HCT116 (cell line): ENCODE data around the gene USP50. TPM values are rescaled to one million over a fixed set of nuclear protein-coding genes. Genes with fewer than 3 reads are reported as not detected.

Experiments
- ATAC-seq: fragments of 200-7000 bp; cut with Tn5 transposase; 2 replicates; pipeline ENCODE4 v1.9.1; 2020; ENCODE audit warnings: mild to moderate bottlenecking, moderate library complexity
- BruUV-seq: library from RNA; stranded (reverse); fragments of 400-500 nt; replicated peaks from 2 replicates; lab custom pipeline; 2021; lab: Mats Ljungman, UMichigan
- CTCF ChIA-PET: fragments of 300-600 bp; sonication (Branson Sonifier 250); formaldehyde crosslinking; loops from one replicate; lab custom pipeline; 2021; ENCODE audit warnings: antibody characterized with exemption; lab: Charles Lee
- POLR2A ChIA-PET: fragments of 300-600, 350-600 bp; sonication (Branson Sonifier 250); formaldehyde crosslinking; loops from one replicate; lab custom pipeline; 2021; ENCODE audit warnings: antibody characterized with exemption; lab: Charles Lee
- RAD21 ChIA-PET, 2 experiments: fragments of 300-600 bp; sonication (Branson Sonifier 250); formaldehyde crosslinking; loops; one replicate each; lab custom pipeline; 2023; ENCODE audit warnings: low total read pairs in 2 of 2; ENCODE audit not compliant: uncharacterized antibody in 2 of 2, unreplicated experiment in 2 of 2, low non-redundant PET in 1 of 2; lab: Charles Lee
- DNase-seq: peaks from one replicate; pipeline ENCODE4 v3.0.0-alpha.2; 2010; ENCODE audit warnings: low read depth, low spot score
- H2AFZ ChIP-seq: fragments of 200-600 bp; shearing (Covaris generic), sonication (generic); 2 replicates; pipeline ENCODE4 v1.6.1; 2017; ENCODE audit warnings: low read depth, mixed run types, mixed read lengths, antibody characterized with exemption, low read length; ENCODE audit not compliant: poor library complexity, severe bottlenecking
- H3K27ac ChIP-seq: 2 replicates; pipeline ENCODE4 v1.5.1; 2012; ENCODE audit warnings: low read depth, low read length
- H3K27me3 ChIP-seq: fragments of 200-600 bp; sonication (generic); 2 replicates; pipeline ENCODE4 v1.6.1; 2016; ENCODE audit warnings: mixed run types, low read length, mixed read lengths; ENCODE audit not compliant: insufficient read depth
- H3K36me3 ChIP-seq, 2 experiments: fragments of 200-500 bp in 1 of 2; fragments of 200-600 bp in 1 of 2; sonication (Bioruptor generic) in 1 of 2; sonication (generic) in 1 of 2; 2 replicates each; pipeline versions ENCODE4 v1.5.1 to v1.6.1; 2014 to 2016; ENCODE audit warnings: low read length in 2 of 2, inconsistent platforms in 1 of 2, mixed read lengths in 1 of 2, mixed run types in 1 of 2; ENCODE audit not compliant: insufficient read depth in 2 of 2, control insufficient read depth in 1 of 2
- H3K4me1 ChIP-seq, 2 experiments: fragments of 200-600 bp in 1 of 2; sonication (generic) in 1 of 2; 2 replicates each; pipeline versions ENCODE4 v1.5.1 to v1.6.1; 2012 to 2017; ENCODE audit warnings: low read length in 2 of 2, inconsistent platforms in 1 of 2, mild to moderate bottlenecking in 1 of 2, mixed read lengths in 1 of 2, mixed run types in 1 of 2, moderate library complexity in 1 of 2; ENCODE audit not compliant: insufficient read depth in 2 of 2, control insufficient read depth in 1 of 2
- H3K4me2 ChIP-seq: fragments of 200-600 bp; sonication (generic); 2 replicates; pipeline ENCODE4 v1.6.1; 2017; ENCODE audit warnings: mixed run types, low read length, mixed read lengths
- H3K4me3 ChIP-seq, 2 experiments: fragments of 200-600 bp in 1 of 2; sonication (generic) in 1 of 2; replicated peaks in 1 of 2; 2 replicates each; pipeline ENCODE4 v1.5.1; 2011 to 2016; ENCODE audit warnings: low read length in 2 of 2, control low read depth in 1 of 2, low read depth in 1 of 2, mild to moderate bottlenecking in 1 of 2, mixed read lengths in 1 of 2, mixed run types in 1 of 2
- H3K79me2 ChIP-seq: fragments of 200-600 bp; sonication (generic); 2 replicates; pipeline ENCODE4 v1.6.1; 2017; ENCODE audit warnings: mild to moderate bottlenecking, mixed run types, low read length, moderate library complexity, mixed read lengths; ENCODE audit not compliant: insufficient read depth
- H3K9ac ChIP-seq: fragments of 200-600 bp; sonication (generic); 2 replicates; pipeline ENCODE4 v1.6.1; 2016; ENCODE audit warnings: low read length, mixed read lengths
- H3K9me2 ChIP-seq: fragments of 200-600 bp; sonication (generic), shearing (Covaris generic); 2 replicates; pipeline ENCODE4 v1.6.1; 2017; ENCODE audit warnings: mixed run types, mild to moderate bottlenecking, moderate library complexity; ENCODE audit not compliant: insufficient read depth
- H3K9me3 ChIP-seq, 2 experiments: fragments of 200-500 bp in 1 of 2; fragments of 200-600 bp in 1 of 2; sonication (Bioruptor generic) in 1 of 2; sonication (generic) in 1 of 2; 2 replicates each; pipeline ENCODE4 v1.6.1; 2014 to 2017; ENCODE audit warnings: low read length in 2 of 2, mixed read lengths in 2 of 2, inconsistent platforms in 1 of 2, low read depth in 1 of 2, mild to moderate bottlenecking in 1 of 2, mixed run types in 1 of 2, moderate library complexity in 1 of 2; ENCODE audit not compliant: control insufficient read depth in 1 of 2, insufficient read depth in 1 of 2
- H4K20me1 ChIP-seq: fragments of 200-600 bp; sonication (generic), shearing (Covaris generic); 2 replicates; pipeline ENCODE4 v1.6.1; 2017; ENCODE audit warnings: mixed run types, mild to moderate bottlenecking, moderate library complexity; ENCODE audit not compliant: insufficient read depth
- CBX3 ChIP-seq: IDR thresholded peaks from 2 replicates; pipeline ENCODE4 v1.6.1; 2012; ENCODE audit warnings: low read depth
- CEBPB ChIP-seq: IDR thresholded peaks from 2 replicates; pipeline ENCODE4 v1.6.1; 2012; ENCODE audit warnings: low read depth
- CTCF ChIP-seq, 3 experiments: fragments of 200-600 bp in 1 of 3; sonication (generic) in 1 of 3; IDR thresholded peaks in 2 of 3; conservative IDR thresholded peaks in 1 of 3; 2 replicates each; pipeline ENCODE4 v1.5.1; 2012 to 2017; ENCODE audit warnings: low read depth in 2 of 3, low read length in 2 of 3, antibody characterized with exemption in 1 of 3, borderline replicate concordance in 1 of 3, control low read depth in 1 of 3, mild to moderate bottlenecking in 1 of 3, mixed read lengths in 1 of 3, mixed run types in 1 of 3, moderate library complexity in 1 of 3; ENCODE audit not compliant: insufficient read depth in 1 of 3
- EZH2phosphoT487 ChIP-seq: fragments of 200-600 bp; IDR thresholded peaks from 2 replicates; pipeline ENCODE4 v1.6.1; 2018; ENCODE audit warnings: antibody characterized with exemption, borderline replicate concordance
- FOSL1 ChIP-seq: IDR thresholded peaks from 2 replicates; pipeline ENCODE4 v1.6.1; 2012; ENCODE audit warnings: low read depth
- JUND ChIP-seq: IDR thresholded peaks from 2 replicates; pipeline ENCODE4 v1.6.1; 2012
- POLR2AphosphoS5 ChIP-seq: IDR thresholded peaks from 2 replicates; pipeline ENCODE4 v1.6.1; 2011; ENCODE audit warnings: mild to moderate bottlenecking, low read depth, low read length, moderate library complexity
- RAD21 ChIP-seq: IDR thresholded peaks from 2 replicates; pipeline ENCODE4 v1.6.1; 2012; ENCODE audit warnings: low read depth, mild to moderate bottlenecking
- SIN3A ChIP-seq: IDR thresholded peaks from 2 replicates; pipeline ENCODE4 v1.6.1; 2012; ENCODE audit warnings: low read depth
- SP1 ChIP-seq: IDR thresholded peaks from 2 replicates; pipeline ENCODE4 v1.6.1; 2012; ENCODE audit warnings: low read depth
- TCF7L2 ChIP-seq: IDR thresholded peaks from 2 replicates; pipeline ENCODE4 v1.7.0; 2011; ENCODE audit warnings: borderline replicate concordance, inconsistent platforms; ENCODE audit not compliant: insufficient read depth, insufficient read length; ENCODE audit errors: extremely low read depth
- YY1 ChIP-seq: IDR thresholded peaks from 2 replicates; pipeline ENCODE4 v1.6.1; 2011; ENCODE audit warnings: low read length, low read depth, moderate library complexity, mild to moderate bottlenecking; ENCODE audit not compliant: insufficient replicate concordance; ENCODE audit errors: extremely low read depth
- ZBTB33 ChIP-seq: IDR thresholded peaks from 2 replicates; pipeline ENCODE4 v1.6.1; 2011; ENCODE audit warnings: mild to moderate bottlenecking, low read length, moderate library complexity; ENCODE audit not compliant: insufficient replicate concordance; ENCODE audit errors: extremely low read depth
- ZFX ChIP-seq: fragments of 450-650 bp; IDR thresholded peaks from 2 replicates; pipeline ENCODE4 v1.6.1; 2017
- intact Hi-C: fragments of 100-400 bp; cut with micrococcal nuclease; formaldehyde crosslinking; loops from 2 replicates; pipeline ENCODE4 v1.10.0; 2022
- total RNA-seq: library from RNA; stranded (reverse); gene quantifications from one replicate; pipeline ENCODE4 v1.2.1, GENCODE V29; 2021; ENCODE audit not compliant: unreplicated experiment
- TF ChIP-seq, protein P1 (sequence below): IDR thresholded peaks from 2 replicates; pipeline ENCODE4 v1.6.1; 2012

The USP50 gene
- total RNA-seq, 1 experiment from 2014 or later, result not detected

GRCh38 chr15:50542887-50543210 lies 3.6 kb downstream of the USP50 start:
- no peaks in the 10 kb centered on the region for H3K9me2 ChIP-seq
- H3K27ac ChIP-seq, result no peak overlapping the region
- no peaks in the 10 kb centered on the region for H3K4me1 ChIP-seq
- no peak overlapping the region for H3K4me2 ChIP-seq
- no peaks in the 10 kb centered on the region for H3K79me2 ChIP-seq
- DNase-seq (no peak), ATAC-seq (no peak)
- no TSS peak for BruUV-seq
- no peaks in the 10 kb centered on the region for H3K9me3 ChIP-seq
- H3K4me3 ChIP-seq, result no peak overlapping the region
- intact Hi-C loops, result no loop called here
- H4K20me1 ChIP-seq, result no peaks in the 10 kb centered on the region
- RAD21 ChIA-PET, result no interaction called here
- H2AFZ ChIP-seq, result no peak overlapping the region
- no peak overlapping the region for H3K9ac ChIP-seq
- H3K27me3 ChIP-seq, result no peaks in the 10 kb centered on the region
- CTCF ChIA-PET, result no interaction called here
- POLR2A ChIA-PET, result no interaction called here
- TF ChIP-seq FOSL1, result no peak
- TF ChIP-seq CTCF (IDR thresholded peaks at IDR 0.05 in 2 of 3, conservative IDR thresholded peaks at IDR 0.05 in 1 of 3; ENCODE audit: borderline replicate concordance in 1 of 3, insufficient read depth in 1 of 3, low read depth in 2 of 3, low read length in 2 of 3), result no peak
- TF ChIP-seq YY1, result no peak
- no peak for TF ChIP-seq ZFX
- no peak for TF ChIP-seq SIN3A
- no peak for TF ChIP-seq SP1
- no peak for TF ChIP-seq CBX3
- no peak for TF ChIP-seq JUND
- no peak for TF ChIP-seq RAD21
- TF ChIP-seq POLR2AphosphoS5, result no peak
- no peak for TF ChIP-seq EZH2phosphoT487
- TF ChIP-seq CEBPB, result no peak
- no peak for TF ChIP-seq TCF7L2
- no peak for TF ChIP-seq ZBTB33
- TF ChIP-seq, protein P1, sequence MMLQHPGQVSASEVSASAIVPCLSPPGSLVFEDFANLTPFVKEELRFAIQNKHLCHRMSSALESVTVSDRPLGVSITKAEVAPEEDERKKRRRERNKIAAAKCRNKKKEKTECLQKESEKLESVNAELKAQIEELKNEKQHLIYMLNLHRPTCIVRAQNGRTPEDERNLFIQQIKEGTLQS, result no peak
- H3K36me3 ChIP-seq, result no peaks in the 10 kb centered on the region
